Activated T-cell treated with anti-CD3 and anti-CD28 coated beads for 4 hours (primary cell): ENCODE measurements around the gene ANKS1B.
"Not testable (repeated sequence)": the region's sequence is repeated elsewhere in the genome, so short reads cannot be mapped to it uniquely, and the experiment has no call there.

Experiments used
- DNase-seq: peaks from one replicate; pipeline ENCODE4 v3.0.0-alpha.2; 2020

The ANKS1B gene

DNA sequence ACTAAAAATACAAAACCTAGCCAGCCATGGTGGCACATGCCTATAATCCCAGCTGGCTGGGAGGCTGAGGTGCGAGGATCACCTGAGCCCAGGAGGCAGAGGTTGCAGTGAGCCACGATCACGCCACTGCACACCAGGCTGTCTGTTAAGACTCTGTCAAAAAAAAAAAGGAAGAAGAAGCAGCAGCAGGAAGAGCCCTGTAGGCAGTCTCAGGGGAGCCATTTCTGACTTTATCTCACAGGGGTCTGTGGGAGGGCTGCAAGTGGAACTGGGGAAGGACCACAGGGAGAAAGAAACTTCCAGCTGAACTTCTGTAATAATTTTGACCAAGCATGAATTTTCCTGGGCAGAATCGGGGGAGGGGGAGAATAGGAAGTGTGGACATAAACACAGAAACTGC lies 304.5 kb downstream of the ANKS1B start:
- DNase-seq = no peak

DNA sequence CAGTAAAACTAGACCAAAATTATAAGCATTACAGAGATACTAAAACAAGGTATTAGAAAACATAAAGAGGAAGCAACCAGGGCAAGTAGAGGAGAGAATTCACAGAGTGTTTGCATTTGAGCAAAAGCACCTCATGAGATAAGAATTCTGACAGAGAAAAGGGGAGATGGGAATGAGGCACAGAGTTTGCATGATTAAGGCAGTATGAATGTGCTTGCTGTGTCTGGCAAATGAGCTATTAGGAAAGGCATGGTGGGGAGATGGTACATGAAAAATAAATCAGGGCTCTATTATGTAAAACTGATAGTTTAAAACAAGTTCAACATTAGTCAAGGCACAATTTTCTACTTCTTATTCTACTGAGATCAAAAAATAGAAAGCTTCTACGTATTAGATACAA lies 314.1 kb downstream of the ANKS1B start:
- no peak for DNase-seq

DNA sequence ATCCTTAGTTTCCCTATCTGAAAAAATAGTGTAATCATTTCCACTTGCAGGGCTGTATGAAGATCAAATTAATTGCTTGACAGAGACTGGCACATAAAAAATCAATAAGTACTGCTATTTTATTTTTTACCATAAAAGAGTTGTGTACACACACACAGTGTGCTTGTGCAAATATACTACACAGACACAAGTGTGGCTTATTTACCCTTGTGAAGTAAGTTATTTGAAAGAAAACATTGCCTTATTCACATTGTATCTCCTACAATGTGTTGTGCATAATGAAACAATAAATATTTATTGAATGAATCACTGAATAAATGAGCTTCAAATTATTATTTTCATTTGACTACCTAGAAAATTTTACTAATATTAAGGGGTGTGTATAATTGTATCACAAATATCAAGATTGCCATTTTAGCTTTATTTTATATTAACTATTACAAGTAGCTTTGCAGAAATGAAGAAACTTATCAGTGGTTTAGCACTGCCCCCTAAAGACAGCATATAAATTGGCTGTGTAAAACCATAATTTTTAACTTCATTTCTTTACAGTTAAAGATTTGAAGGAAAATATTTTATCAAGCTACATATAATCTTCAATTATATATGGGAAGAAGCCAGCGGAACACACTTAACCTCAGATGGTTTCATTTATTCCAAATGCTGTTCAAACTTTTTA lies 325.9 kb downstream of the ANKS1B start:
- DNase-seq = no peak

DNA sequence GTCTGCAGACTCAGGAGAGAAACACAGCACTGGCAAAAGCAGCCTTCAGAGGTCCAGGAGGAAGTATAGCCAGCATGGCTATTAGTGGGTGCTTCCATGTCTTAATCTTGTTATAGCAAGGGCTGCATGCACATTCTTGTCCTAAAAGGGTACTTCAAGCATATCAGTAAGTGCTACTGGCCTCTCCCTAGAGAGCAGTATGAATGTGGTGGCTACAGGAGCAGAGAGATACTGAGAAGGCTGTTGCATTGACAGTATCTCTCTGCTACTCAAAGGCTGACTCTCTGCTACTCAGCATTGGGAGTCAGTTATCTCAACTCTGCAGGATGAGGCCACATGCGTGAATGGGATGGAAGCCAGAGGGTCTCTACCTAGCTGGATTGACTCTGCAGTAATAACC lies 335.2 kb downstream of the ANKS1B start:
- DNase-seq = no peak

DNA sequence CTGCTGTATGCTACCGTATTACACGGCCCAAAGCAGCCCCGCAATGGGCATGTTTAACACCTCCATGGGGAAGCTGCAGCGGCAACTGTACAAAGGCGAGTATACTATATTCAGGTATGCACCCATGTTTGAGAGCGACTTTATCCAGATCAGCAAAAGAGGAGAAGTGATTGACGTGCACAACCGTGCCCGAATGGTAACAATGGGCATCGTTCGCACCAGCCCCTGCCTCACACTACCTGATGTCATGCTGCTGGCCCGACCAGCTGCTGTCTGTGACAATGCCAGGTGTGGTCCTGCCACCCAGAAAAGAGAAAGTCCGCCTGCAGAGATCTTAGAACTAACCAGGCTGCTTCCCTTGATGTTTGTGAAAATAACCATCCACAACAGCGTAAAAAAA lies 336.6 kb downstream of the ANKS1B start:
- no peak for DNase-seq

DNA sequence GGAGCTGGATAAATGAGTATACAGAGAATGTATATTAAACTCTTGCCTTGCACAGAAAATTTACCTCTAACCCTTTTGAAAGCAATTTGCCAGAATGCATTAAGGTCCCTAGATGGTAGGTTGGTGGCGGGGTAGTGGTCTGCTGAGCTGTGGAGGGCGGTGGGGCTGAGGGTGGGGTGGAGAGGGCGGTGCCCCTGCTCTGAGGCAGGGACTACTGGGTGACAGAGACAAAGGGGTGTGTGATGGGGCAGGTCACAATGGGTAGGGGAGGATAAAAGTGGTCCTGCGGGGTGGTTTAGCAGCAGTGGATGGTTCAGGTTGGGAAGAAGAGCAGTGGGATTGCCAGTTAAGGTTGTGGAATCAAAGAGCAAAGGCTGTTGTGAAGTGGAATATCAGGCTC lies 337.3 kb downstream of the ANKS1B start, which contains the start of gene GARIN6:
Gene GARIN6 (plus strand): TSS at position 301 of the 400 bp plus-strand sequence. CDS start 422 bp downstream, outside the sequence.
- DNase-seq = no peak

DNA sequence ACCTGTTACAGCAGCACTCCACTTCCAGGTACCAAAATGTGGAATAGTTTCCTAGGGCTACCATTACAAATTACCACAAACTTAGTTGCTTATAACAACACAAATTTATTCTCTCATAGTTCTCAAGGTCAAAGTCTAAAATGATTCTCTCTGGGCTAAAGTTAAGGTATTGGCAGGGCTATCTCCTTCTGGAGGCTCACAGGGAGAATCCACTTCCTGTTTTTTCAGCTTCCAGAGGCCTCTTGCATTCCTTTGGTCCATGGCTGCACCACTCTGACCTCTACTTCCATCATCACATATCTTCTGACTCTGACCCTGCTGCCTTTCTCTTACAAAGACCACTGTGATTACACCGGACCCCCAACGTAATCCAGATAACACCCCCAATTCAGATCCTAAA lies 340.1 kb downstream of the ANKS1B start:
- no peak for DNase-seq

DNA sequence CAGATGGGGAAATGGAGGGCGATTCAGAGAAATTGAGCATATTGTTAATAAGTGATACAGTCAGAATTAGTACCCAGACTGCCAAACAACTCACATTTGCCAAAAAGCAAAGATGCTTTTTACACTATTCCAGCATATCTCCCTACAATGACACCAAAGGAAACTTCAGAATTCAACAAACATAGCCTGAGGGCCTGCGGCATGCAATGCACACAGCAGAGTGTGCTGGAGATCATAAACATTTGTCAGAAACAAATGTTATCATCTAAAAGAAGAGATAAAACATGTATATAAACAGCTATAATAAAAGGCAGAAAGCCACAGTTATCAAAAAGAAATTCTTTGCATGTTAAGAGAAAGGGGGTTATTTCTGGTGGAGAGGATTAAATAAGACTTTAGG lies 357.3 kb downstream of the ANKS1B start:
- DNase-seq = no peak

DNA sequence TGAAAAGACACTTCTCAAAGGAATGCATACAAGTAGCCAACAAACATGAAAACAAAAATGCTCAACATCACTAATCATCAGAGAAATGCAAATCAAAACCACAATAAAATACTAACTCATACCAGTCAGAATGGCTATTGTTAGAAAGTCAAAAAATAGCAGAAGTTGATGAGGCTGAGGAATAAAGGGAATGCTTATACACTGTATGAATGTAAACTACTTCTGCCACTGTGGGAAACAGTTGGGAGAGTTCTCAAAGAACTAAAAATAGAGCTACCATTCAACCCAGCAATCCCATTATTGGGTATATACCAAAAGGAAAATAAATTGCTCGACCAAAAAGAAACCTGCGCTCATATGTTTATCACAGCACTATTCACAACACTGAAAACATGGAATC lies 360.1 kb downstream of the ANKS1B start:
- DNase-seq = not testable (repeated sequence)

DNA sequence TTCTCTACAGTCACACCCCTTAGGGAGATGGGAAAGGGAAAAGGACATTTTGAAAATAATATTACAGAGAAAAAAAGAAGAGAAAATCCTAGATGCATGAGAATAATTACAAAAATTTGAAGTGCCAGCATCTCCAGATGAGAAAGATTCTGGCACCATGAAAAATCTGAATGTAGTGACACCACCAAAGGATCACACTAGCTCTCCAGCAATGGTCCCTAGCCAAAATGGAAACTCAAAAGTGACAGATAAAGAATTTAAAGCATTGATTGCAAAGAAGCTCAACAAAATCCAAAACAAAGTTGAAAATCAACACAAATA lies 364.6 kb downstream of the ANKS1B start:
- DNase-seq = no peak

DNA sequence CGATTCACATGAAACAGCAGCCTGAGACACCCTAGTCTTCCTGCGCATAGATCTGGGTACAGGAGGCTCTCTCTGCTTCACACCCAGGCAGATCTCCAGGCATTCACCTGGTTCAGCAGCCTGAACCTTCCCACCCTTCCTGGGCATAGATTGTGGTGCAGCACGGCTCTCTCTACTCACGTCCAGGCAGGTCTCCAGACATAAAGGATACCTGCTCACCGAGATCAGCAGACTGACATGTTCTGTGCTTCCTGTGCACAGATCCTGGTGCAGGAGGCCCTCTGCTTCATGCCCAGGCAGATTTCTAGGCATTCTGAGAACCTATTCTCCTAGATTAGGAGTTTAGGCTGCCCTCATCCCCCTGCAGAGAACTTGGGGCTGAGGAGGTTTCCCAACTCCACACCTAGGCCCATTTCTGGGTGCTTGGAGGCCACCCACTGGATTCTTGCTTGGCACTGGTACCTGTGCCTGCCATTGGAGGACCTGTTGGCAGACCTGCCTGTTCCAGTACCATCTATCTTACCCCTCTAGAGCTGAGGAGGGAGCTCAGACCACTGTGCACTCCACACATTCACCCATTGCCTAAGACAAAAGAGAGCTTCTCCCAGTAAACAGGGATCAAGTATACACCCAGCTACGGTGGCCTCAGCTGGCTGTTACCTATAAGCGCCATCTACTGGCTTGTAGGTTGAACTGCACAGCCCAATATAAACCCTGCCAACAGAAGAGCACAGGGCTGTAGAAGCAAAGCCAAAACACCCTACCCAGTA lies 365.2 kb downstream of the ANKS1B start:
- no peak for DNase-seq

DNA sequence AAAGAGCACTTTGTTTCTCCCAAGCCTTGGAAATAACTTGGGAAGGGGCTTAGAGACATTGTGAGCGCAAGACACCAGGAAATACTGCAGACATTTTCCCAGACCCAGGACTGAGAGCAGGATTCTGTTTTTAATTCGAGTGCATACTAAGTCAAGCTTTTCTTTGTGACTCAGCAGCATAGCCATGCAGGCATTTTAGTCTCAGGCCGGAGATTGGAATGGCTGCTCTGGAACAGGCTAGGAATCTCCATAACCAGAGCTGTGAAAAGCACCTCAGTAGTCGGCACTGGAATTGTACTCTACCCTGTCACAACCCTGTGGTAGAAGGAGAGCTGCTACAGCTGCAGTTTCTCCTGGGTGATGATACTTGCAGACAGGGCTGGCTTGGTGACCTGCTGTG lies 366.1 kb downstream of the ANKS1B start:
- no peak for DNase-seq

DNA sequence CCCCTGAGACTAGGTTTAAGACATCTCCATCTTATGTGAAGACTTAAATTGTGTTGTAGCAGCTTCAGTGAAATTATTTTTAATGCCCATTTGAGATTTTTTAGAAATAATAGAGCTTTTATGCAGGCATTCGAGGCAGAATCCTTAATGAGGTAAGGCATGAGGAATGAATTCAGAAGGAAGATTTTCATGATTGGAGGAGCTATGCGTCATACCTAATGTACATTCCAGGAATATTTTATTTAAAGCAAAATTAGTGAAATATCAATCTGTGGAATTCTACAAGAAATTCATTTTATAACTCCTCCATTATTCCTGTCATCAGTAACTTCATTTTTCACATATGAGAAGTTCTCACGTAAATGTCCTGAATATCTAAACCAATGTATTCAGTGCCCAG lies 373.1 kb downstream of the ANKS1B start:
- DNase-seq = no peak

DNA sequence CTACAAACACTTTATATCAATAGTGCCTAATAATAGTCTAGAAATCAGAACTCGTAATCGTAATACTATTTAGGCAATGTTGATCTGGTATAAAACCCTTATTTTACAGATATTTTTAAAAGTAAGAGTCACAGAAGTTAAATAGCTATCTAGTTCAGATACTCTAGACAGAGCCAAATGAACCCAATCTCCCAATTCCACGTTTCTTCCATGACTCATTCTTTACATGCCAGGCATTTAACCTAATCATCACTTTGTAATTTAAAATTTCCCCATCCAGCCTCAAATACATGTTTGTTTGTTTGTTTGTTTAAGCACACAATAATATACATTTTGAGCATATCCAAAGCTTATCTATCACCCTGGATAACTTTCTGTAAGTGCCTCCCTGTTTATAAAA lies 373.6 kb downstream of the ANKS1B start:
- no peak for DNase-seq

DNA sequence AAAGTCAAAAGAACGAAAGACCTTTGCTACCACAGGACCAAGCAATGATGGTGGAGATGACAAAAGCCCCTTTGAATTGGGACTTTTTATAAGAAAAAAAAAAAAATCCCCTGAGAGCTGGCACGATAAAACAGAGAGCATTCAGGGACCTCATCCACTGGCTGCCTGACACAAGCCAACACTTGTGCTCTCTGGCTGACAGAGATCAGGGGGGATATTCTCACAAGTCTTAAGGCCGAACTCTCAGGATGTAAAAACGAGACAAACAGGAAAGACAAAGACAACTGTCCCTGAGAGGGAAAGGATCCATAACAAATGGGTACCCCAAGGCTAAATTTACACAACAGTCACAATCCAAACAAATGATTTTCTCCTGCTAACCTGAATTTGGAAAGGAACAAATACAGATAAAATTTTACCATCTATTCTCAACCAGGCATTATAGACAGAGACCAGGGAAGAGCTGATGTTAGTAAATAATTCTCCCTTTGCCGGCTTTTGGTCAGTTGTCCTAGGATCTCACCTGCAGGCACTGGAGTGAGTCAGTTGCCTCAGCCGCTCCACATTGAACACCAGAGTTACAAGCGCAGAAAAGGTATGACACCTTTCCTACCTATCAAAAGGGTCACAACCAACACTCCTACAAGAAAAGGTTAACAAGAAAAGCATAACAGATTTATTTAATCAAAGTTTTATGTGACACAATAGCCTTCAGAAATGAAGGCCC lies 375.1 kb downstream of the ANKS1B start:
- no peak for DNase-seq

DNA sequence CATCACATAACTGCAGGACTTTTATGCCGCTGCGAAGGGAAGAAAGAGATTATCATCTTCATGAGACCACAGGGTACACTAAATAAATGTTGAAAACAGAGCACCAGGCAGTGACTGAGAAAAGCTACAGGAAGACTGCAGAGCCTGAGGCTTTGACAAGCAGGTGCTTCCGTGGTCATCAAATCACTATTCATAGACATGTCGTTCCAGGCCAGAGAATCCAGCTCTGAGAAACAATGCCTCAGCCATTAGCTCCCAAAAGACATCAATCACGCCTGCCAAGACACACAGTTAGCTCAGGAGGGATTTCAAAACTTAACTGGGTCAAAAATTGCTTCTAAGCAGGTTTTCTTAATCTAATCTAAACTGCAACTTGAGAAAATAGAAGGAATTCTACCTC lies 384.3 kb downstream of the ANKS1B start:
- no peak for DNase-seq

DNA sequence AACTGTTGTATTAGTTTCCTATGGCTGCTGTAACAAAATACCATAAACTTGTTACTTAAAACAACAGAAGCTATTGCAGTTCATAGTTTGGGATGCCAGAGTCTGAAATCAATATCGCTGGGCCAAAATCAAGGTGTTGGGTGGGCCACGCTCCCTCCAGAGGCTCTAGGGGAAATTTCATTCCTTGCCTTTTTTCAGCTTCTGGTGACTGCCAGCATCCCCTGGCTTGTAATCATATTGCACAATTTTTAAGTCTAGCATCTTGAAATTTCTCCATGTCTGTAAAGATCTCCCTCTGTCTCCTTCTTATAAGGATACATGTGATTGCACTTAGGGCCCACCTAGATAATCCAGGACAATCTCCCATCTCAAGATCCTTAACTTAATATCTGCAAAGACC lies 386.0 kb downstream of the ANKS1B start:
- DNase-seq = no peak

DNA sequence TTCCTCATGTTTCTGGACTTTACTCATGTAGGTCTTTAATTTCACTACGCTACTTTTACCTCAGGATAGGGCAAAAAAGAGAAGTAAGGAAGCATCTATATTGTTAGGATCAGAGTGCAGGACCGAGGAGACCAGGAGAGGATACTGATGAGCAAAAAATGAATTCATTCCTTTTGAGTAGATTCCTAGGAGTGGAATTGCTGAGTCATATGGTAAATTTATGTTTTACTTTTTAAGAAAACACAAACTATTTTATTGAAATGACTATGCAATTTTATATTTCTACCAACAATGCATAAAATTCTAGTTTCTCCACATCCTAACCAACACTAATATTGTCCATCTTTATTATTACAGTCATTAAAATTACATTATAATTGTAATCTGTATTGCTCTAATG lies 388.0 kb downstream of the ANKS1B start:
- no peak for DNase-seq

DNA sequence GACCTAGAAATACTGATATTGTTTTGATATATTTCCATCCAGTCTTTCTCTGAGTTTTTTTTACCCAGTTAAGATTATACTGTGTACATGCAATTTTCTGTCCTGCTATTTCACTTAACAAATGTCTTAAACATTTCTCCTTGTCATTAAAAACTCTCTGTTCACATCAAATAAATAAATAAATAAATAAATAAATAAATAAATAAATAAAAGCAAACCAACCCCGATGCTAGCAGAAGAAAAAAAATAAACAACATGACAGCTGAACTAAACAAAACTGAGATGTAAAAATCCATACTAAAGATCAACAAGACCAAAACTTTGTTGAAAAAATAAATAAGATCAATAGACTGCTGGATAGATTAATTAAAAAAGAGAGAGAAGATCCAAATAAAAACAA lies 407.6 kb downstream of the ANKS1B start:
- DNase-seq = not testable (repeated sequence)

DNA sequence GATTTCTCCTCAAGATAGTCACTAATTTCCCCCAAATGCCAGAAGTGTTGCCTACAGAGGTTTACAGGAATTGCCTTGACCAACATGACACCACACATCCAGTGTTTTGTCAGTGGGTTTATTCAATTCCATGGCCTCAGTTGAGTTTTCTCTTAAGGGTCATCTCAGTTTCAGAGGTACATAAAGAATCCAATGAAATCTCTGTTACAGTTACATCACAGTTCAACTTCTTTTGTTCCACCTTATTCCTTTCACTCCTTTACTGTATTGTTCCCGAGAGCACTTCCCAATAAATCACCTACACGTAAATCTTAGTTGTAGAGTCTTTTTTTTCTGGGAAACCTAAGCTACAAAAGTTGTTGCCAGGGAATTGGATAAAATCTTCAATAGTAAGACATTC lies 410.8 kb downstream of the ANKS1B start:
- DNase-seq = no peak

DNA sequence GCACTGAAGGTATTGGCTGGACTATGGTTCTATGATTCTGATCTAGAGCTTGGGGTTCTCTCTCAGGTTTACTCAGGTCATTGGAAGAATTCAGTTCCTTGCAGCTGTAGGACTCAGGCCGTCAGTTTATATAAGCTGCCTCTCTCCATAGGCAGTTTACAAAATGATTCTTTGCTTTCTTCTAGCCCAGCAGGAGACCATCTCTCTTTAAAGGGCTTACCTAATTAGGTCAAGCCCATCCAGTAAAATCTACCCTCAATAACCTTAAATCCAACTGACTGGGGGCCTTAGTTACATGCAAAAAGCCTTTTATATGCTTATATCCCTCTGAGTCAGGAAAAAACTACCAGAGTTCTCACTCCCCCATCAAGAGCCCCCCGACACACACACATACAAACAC lies 417.7 kb downstream of the ANKS1B start:
- no peak for DNase-seq

DNA sequence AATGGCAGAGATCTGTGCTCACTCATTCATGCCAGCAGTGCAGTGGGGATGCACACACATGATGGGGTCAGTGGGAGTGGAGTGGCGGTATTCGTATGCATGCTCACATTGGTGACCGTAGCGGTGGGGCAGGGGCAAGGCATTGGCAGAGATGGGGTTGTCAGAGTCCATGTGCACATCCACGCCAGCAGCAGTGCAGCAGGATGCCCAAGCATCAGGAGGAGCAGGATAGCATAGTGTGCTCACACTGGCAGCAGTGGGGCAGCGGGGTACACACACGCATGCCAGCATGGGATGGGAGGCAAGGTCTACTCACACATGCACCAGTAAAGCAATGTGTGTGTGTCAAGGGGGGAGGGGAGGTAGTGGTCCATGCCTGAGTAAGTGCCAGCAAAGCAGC lies 426.6 kb downstream of the ANKS1B start:
- DNase-seq = no peak

DNA sequence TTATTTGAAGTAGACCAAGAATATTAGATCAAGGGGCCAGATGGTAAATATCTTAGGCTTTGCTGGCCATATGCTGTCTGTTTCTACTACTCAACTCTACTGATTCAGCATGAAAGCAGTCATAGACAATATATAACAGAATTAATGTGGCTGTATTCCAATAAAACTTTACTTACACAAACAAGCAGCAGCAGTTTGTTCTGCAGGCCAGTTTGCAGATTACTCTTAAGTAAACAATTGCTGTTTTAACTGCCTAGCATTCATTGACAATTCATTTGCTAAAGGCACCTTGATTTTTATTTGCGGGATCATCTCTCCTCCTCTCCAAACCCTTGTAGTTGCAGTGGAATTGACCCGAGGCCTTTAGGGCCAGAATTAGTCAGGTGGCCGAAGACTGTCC lies 431.3 kb downstream of the ANKS1B start:
- no peak for DNase-seq

DNA sequence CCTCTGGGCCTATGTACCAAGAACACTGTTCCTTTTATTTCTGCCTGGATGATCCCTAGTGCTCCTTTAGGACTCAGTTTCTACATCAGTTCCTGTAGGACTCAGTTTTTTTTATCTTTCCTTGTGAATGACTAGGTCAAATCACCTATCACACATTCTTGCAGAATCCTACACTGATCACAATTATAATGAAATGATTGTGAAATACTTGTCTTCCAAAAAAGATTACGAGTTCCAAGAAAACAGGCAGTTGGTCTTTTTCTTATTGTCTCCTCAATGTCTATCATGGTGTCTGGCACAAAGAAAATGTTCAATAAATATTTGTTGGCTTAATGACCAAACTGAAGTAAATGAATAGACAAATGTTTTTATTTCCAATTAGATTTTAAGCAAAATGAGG lies 432.7 kb downstream of the ANKS1B start:
- DNase-seq = no peak
